ENCODE measurements around the gene CFAP161. TPM values are rescaled to one million over a fixed set of nuclear protein-coding genes. Genes with fewer than 3 reads are reported as not detected.

Gene CFAP161
- total RNA-seq, 3 donors from 2014 or later (not counting 1 experiment from before 2014, with no cell fraction given), result 0.53 to 1.3 TPM; not detected in 1

DNA sequence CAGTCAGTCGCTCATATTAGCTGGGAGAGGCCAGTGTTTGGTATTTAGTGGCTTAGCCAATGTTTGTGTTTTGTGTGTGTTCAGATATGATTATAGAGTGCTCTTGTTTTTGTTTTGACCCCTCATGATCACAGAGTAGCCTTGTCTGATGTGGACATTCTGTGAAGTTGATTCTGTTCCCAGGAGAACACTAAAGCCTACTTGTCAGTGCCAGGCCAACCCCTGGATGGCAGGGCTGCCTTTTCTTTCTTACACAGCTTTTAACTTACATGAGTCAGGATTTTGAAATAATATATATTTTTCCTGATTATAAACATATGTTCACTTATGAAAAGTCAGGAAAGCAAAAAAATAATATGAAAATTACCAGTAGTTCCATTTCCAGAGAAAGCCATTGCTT is 11.9 kb downstream of the CFAP161 start:
- intact Hi-C loops (cut with micrococcal nuclease), result no loop called here

GRCh38 chr15:81146466-81146865 is 12.4 kb downstream of the CFAP161 start:
- WGBS (ENCODE audit: insufficient coverage), result 73% methylated on average over 1 of the region's 1 CpG

More for the DNA sequence above, 11.9 kb downstream of the CFAP161 start:
- Mint-ChIP-seq H3K27me3 (ENCODE audit: low read depth in 2 of 2) (peaks cover 18 to 21% of the 10 kb centered on the region in 2 donors), H3K9me3 (no peaks in the 10 kb centered on the region), H3K36me3 (no peaks in the 10 kb centered on the region), H3K27ac (no peak overlapping the region), H3K4me1 (peaks cover 0 to 5% of the 10 kb centered on the region in 2 donors), H3K4me3 (no peak overlapping the region)
- Histone ChIP-seq H3K4me1 (ENCODE audit: control insufficient read depth, insufficient read depth, low read length) (no peaks in the 10 kb centered on the region), H3K27ac (ENCODE audit: low read length) (no peak overlapping the region), H3K36me3 (ENCODE audit: control insufficient read depth, insufficient read depth, low read length) (no peaks in the 10 kb centered on the region), H3K4me3 (ENCODE audit: low read length) (no peak overlapping the region), H3K9me3 (ENCODE audit: control insufficient read depth, insufficient read depth, low read length) (no peaks in the 10 kb centered on the region), H3K27me3 (ENCODE audit: control insufficient read depth, insufficient read depth, low read length) (no peaks in the 10 kb centered on the region)
- no peak for ATAC-seq
- TF ChIP-seq, protein P1, sequence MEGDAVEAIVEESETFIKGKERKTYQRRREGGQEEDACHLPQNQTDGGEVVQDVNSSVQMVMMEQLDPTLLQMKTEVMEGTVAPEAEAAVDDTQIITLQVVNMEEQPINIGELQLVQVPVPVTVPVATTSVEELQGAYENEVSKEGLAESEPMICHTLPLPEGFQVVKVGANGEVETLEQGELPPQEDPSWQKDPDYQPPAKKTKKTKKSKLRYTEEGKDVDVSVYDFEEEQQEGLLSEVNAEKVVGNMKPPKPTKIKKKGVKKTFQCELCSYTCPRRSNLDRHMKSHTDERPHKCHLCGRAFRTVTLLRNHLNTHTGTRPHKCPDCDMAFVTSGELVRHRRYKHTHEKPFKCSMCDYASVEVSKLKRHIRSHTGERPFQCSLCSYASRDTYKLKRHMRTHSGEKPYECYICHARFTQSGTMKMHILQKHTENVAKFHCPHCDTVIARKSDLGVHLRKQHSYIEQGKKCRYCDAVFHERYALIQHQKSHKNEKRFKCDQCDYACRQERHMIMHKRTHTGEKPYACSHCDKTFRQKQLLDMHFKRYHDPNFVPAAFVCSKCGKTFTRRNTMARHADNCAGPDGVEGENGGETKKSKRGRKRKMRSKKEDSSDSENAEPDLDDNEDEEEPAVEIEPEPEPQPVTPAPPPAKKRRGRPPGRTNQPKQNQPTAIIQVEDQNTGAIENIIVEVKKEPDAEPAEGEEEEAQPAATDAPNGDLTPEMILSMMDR (IDR thresholded peaks at IDR 0.05), result no peak
- DNase-seq, result no peak
- 78% methylated on average over 1 of the region's 1 CpG for WGBS (ENCODE audit: insufficient coverage)

DNA sequence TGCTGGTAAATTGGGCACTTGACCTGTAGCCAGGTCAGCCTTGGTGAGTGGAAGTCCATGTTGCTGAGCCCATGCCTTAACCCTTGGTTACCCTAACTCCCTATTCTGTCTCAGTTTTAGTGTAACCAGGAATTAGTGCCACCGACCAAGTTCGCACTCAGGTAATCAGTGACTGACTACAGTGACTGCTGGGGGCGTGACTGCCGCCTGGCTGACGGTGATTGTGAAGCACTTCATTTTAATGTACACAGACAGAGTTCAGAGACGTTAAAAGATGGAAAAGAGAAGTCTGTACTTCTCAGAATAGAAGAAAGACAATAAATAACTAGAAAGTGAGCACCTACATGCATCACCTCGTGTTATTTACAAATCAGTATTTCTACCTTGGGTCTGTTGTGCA is 17.3 kb downstream of the CFAP161 start:
- peaks cover 8 to 27% of the 10 kb centered on the region in 2 donors for H3K27me3 Mint-ChIP-seq (ENCODE audit: low read depth in 2 of 2)
- DNase-seq, result no peak
- intact Hi-C loops (cut with micrococcal nuclease), result no loop called here
- H3K4me3 Mint-ChIP-seq, result no peak overlapping the region
- no peaks in the 10 kb centered on the region for H3K36me3 ChIP-seq (ENCODE audit: control insufficient read depth, insufficient read depth, low read length)
- no peaks in the 10 kb centered on the region for H3K4me1 Mint-ChIP-seq
- no peak overlapping the region for H3K4me3 ChIP-seq (ENCODE audit: low read length)
- 93% methylated on average over 6 of the region's 7 CpGs for WGBS (ENCODE audit: insufficient coverage)
- no peaks in the 10 kb centered on the region for H3K9me3 ChIP-seq (ENCODE audit: control insufficient read depth, insufficient read depth, low read length)
- no peak overlapping the region for H3K27ac Mint-ChIP-seq
- TF ChIP-seq, protein P1 (IDR thresholded peaks at IDR 0.05), result no peak
- H3K36me3 Mint-ChIP-seq, result no peaks in the 10 kb centered on the region
- no peak overlapping the region for H3K27ac ChIP-seq (ENCODE audit: low read length)
- H3K27me3 ChIP-seq (ENCODE audit: control insufficient read depth, insufficient read depth, low read length), result no peaks in the 10 kb centered on the region
- no peaks in the 10 kb centered on the region for H3K9me3 Mint-ChIP-seq
- H3K4me1 ChIP-seq (ENCODE audit: control insufficient read depth, insufficient read depth, low read length), result no peaks in the 10 kb centered on the region
- ATAC-seq, result no peak

More at GRCh38 chr15:81146466-81146865, 12.4 kb downstream of the CFAP161 start:
- H3K36me3 Mint-ChIP-seq, result no peaks in the 10 kb centered on the region
- Histone ChIP-seq H3K36me3 (ENCODE audit: control insufficient read depth, insufficient read depth, low read length) (no peaks in the 10 kb centered on the region), H3K27ac (ENCODE audit: low read length) (no peak overlapping the region), H3K4me3 (ENCODE audit: low read length) (no peak overlapping the region), H3K27me3 (ENCODE audit: control insufficient read depth, insufficient read depth, low read length) (no peaks in the 10 kb centered on the region), H3K4me1 (ENCODE audit: control insufficient read depth, insufficient read depth, low read length) (no peaks in the 10 kb centered on the region), H3K9me3 (ENCODE audit: control insufficient read depth, insufficient read depth, low read length) (no peaks in the 10 kb centered on the region)
- H3K4me1 Mint-ChIP-seq, result peaks cover 0 to 5% of the 10 kb centered on the region in 2 donors
- ATAC-seq (no peak), DNase-seq (no peak)
- TF ChIP-seq, protein P1 (IDR thresholded peaks at IDR 0.05), result no peak
- no peaks in the 10 kb centered on the region for H3K9me3 Mint-ChIP-seq
- H3K27ac Mint-ChIP-seq, result no peak overlapping the region
- intact Hi-C loops (cut with micrococcal nuclease), result no loop called here
- peaks cover 21 to 22% of the 10 kb centered on the region in 2 donors for H3K27me3 Mint-ChIP-seq (ENCODE audit: low read depth in 2 of 2)
- H3K4me3 Mint-ChIP-seq, result no peak overlapping the region

GRCh38 chr15:81152339-81152738 is 18.3 kb downstream of the CFAP161 start:
- no peaks in the 10 kb centered on the region for H3K4me1 ChIP-seq (ENCODE audit: control insufficient read depth, insufficient read depth, low read length)
- TF ChIP-seq, protein P1 (IDR thresholded peaks at IDR 0.05), result no peak
- H3K27me3 ChIP-seq (ENCODE audit: control insufficient read depth, insufficient read depth, low read length), result no peaks in the 10 kb centered on the region
- DNase-seq (no peak), ATAC-seq (no peak)
- H3K4me1 Mint-ChIP-seq, result peaks cover 0 to 4% of the 10 kb centered on the region in 2 donors
- no peaks in the 10 kb centered on the region for H3K9me3 Mint-ChIP-seq
- H3K4me3 Mint-ChIP-seq, result no peak overlapping the region
- no peaks in the 10 kb centered on the region for H3K9me3 ChIP-seq (ENCODE audit: control insufficient read depth, insufficient read depth, low read length)
- intact Hi-C loops (cut with micrococcal nuclease), result no loop called here
- peaks cover 8 to 36% of the 10 kb centered on the region in 2 donors for H3K27me3 Mint-ChIP-seq (ENCODE audit: low read depth in 2 of 2)
- H3K27ac Mint-ChIP-seq, result no peak overlapping the region
- H3K36me3 Mint-ChIP-seq, result no peaks in the 10 kb centered on the region
- no peak overlapping the region for H3K4me3 ChIP-seq (ENCODE audit: low read length)
- H3K27ac ChIP-seq (ENCODE audit: low read length), result no peak overlapping the region
- H3K36me3 ChIP-seq (ENCODE audit: control insufficient read depth, insufficient read depth, low read length), result no peaks in the 10 kb centered on the region
- WGBS (ENCODE audit: insufficient coverage), result 94% methylated on average over 2 of the region's 4 CpGs
